DOHH2 (cell line): ENCODE data around the gene C6orf89.

Experiments
- H3F3A ChIP-seq: fragments of 200-600 bp; sonication (generic), shearing (Covaris generic); 2 replicates; pipeline ENCODE4 v1.6.0; 2016; ENCODE audit warnings: antibody characterized with exemption, mild to moderate bottlenecking; ENCODE audit not compliant: control insufficient read depth, insufficient read depth
- H3K27ac ChIP-seq: fragments of 200-600 bp; sonication (generic); 2 replicates; pipeline ENCODE4 v1.5.1; 2014; ENCODE audit warnings: low read depth, mild to moderate bottlenecking, low read length, moderate library complexity
- H3K27me3 ChIP-seq: fragments of 200-600 bp; sonication (generic); 2 replicates; pipeline ENCODE4 v1.6.1; 2014; ENCODE audit warnings: mild to moderate bottlenecking, low read length, mixed read lengths; ENCODE audit not compliant: control insufficient read depth
- H3K36me3 ChIP-seq: fragments of 200-600 bp; sonication (generic); 2 replicates; pipeline ENCODE4 v1.6.1; 2014; ENCODE audit warnings: mild to moderate bottlenecking, low read length, moderate library complexity, mixed read lengths; ENCODE audit not compliant: control insufficient read depth
- H3K4me1 ChIP-seq: fragments of 200-600 bp; sonication (generic); 2 replicates; pipeline ENCODE4 v1.6.1; 2014; ENCODE audit warnings: mild to moderate bottlenecking, low read length, mixed read lengths; ENCODE audit not compliant: control insufficient read depth
- H3K4me2 ChIP-seq: fragments of 200-600 bp; sonication (generic); 2 replicates; pipeline ENCODE4 v1.6.0; 2014; ENCODE audit warnings: mild to moderate bottlenecking, low read length, moderate library complexity
- H3K4me3 ChIP-seq: fragments of 200-600 bp; sonication (generic); 2 replicates; pipeline ENCODE4 v1.5.1; 2014; ENCODE audit warnings: mild to moderate bottlenecking, low read length, mixed read lengths
- H3K79me2 ChIP-seq: fragments of 200-600 bp; sonication (generic); 2 replicates; pipeline ENCODE4 v1.6.1; 2014; ENCODE audit warnings: mild to moderate bottlenecking, low read length, mixed read lengths; ENCODE audit not compliant: control insufficient read depth
- H3K9me2 ChIP-seq: fragments of 200-600 bp; sonication (generic); replicated peaks from 2 replicates; pipeline ENCODE4 v1.6.1; 2014; ENCODE audit warnings: mild to moderate bottlenecking, low read length, mixed read lengths; ENCODE audit not compliant: control insufficient read depth
- H3K9me3 ChIP-seq: fragments of 200-600 bp; sonication (generic); 2 replicates; pipeline ENCODE4 v1.6.1; 2014; ENCODE audit warnings: antibody characterized with exemption, low read length, mixed read lengths; ENCODE audit not compliant: control insufficient read depth, insufficient read depth
- H4K20me1 ChIP-seq: fragments of 200-600 bp; sonication (generic); 2 replicates; pipeline ENCODE4 v1.6.0; 2014; ENCODE audit warnings: low read depth, mild to moderate bottlenecking, antibody characterized with exemption, low read length, moderate library complexity; ENCODE audit not compliant: control insufficient read depth, insufficient read depth
- CTCF ChIP-seq: fragments of 200-600 bp; sonication (generic); IDR thresholded peaks from one replicate; pipeline ENCODE4 v1.5.1; 2014; ENCODE audit warnings: antibody characterized with exemption, mild to moderate bottlenecking, low read depth, low read length; ENCODE audit not compliant: poor library complexity, severe bottlenecking
- EZH2phosphoT487 ChIP-seq: fragments of 200-600 bp; sonication (generic); IDR thresholded peaks from 2 replicates; pipeline ENCODE4 v1.6.1; 2017; ENCODE audit warnings: borderline replicate concordance, mild to moderate bottlenecking, antibody characterized with exemption, low read length, moderate library complexity, mixed read lengths

Gene C6orf89

GRCh38 chr6:36969240-36969691, 83.5 kb downstream of the C6orf89 start:
- TF ChIP-seq CTCF (no peak), EZH2phosphoT487 (no peak)
- Histone ChIP-seq H3K36me3 (peaks cover 70% of the 10 kb centered on the region), H3K9me2 (no peaks in the 10 kb centered on the region), H3F3A (peaks cover 3% of the 10 kb centered on the region), H3K27me3 (no peaks in the 10 kb centered on the region), H3K9me3 (no peaks in the 10 kb centered on the region), H4K20me1 (no peaks in the 10 kb centered on the region), H3K79me2 (no peaks in the 10 kb centered on the region), H3K4me3 (no peak overlapping the region), H3K4me2 (no peak overlapping the region), H3K4me1 (peaks cover 7% of the 10 kb centered on the region), H3K27ac (no peak overlapping the region)

GRCh38 chr6:36969988-36970891, 84.5 kb downstream of the C6orf89 start:
- no peak for TF ChIP-seq CTCF
- TF ChIP-seq EZH2phosphoT487: no peak
- H3K27me3 ChIP-seq: no peaks in the 10 kb centered on the region
- no peaks in the 10 kb centered on the region for H3K79me2 ChIP-seq
- H3K4me1 ChIP-seq: no peaks in the 10 kb centered on the region
- no peak overlapping the region for H3K27ac ChIP-seq
- H3K9me3 ChIP-seq: no peaks in the 10 kb centered on the region
- peaks cover 3% of the 10 kb centered on the region for H3F3A ChIP-seq
- H3K4me2 ChIP-seq: no peak overlapping the region
- no peaks in the 10 kb centered on the region for H3K9me2 ChIP-seq
- H3K36me3 ChIP-seq: peaks cover 80% of the 10 kb centered on the region
- H4K20me1 ChIP-seq: no peaks in the 10 kb centered on the region
- H3K4me3 ChIP-seq: no peak overlapping the region

GRCh38 chr6:36970892-36971842, 85.4 kb downstream of the C6orf89 start:
- Histone ChIP-seq H3K4me2 (no peak overlapping the region), H3K4me1 (no peaks in the 10 kb centered on the region), H4K20me1 (no peaks in the 10 kb centered on the region), H3K9me2 (no peaks in the 10 kb centered on the region), H3F3A (no peaks in the 10 kb centered on the region), H3K27ac (no peak overlapping the region), H3K27me3 (no peaks in the 10 kb centered on the region), H3K79me2 (no peaks in the 10 kb centered on the region), H3K9me3 (no peaks in the 10 kb centered on the region), H3K4me3 (no peak overlapping the region), H3K36me3 (peaks cover 89% of the 10 kb centered on the region)
- TF ChIP-seq CTCF: no peak
- no peak for TF ChIP-seq EZH2phosphoT487
